T-cell (primary cell): ENCODE results near the gene DAAM1. TPM values are rescaled to one million over a fixed set of nuclear protein-coding genes. Genes with fewer than 3 reads are reported as not detected.

Source experiments
- ATAC-seq, 4 experiments: fragments of 200-7000 bp in 3 of 4; fragments of 150-1000 bp in 1 of 4; cut with Tn5 transposase; replicated peaks in 1 of 4; 1 replicate in 3 of 4; 2 replicates in 1 of 4; pipeline ENCODE4 v1.10.0; 2021; ENCODE audit warnings: moderate library complexity in 3 of 4, mild to moderate bottlenecking in 2 of 4, moderate number of reproducible peaks in 1 of 4
- CTCF ChIA-PET, 2 donors: fragments of 300-600 bp; sonication (Branson Sonifier 250); formaldehyde crosslinking; loops; one replicate each; lab custom pipeline; 2022; ENCODE audit warnings: antibody characterized with exemption in 2 of 2; lab: Charles Lee
- POLR2A ChIA-PET, 2 donors: fragments of 300-600 bp; sonication (Branson Sonifier 250); formaldehyde crosslinking; loops; one replicate each; lab custom pipeline; 2022; ENCODE audit warnings: antibody characterized with exemption in 2 of 2; lab: Charles Lee
- DNase-seq, 35 experiments: peaks; one replicate each; pipeline versions ENCODE4 v3.0.0 to v3.0.0-alpha.2; 2013 to 2023
- H3K27ac ChIP-seq: one replicate; pipeline ENCODE4 v1.5.1; 2013; ENCODE audit warnings: low read length
- H3K27me3 ChIP-seq, 2 experiments: replicated peaks in 1 of 2; 1 replicate in 1 of 2; 2 replicates in 1 of 2; pipeline versions ENCODE4 v1.6.1 to v1.7.0; 2013; ENCODE audit warnings: low read length in 1 of 2, mixed read lengths in 1 of 2; ENCODE audit not compliant: control insufficient read depth in 2 of 2, insufficient read depth in 2 of 2; ENCODE audit errors: extremely low read depth in 1 of 2
- H3K36me3 ChIP-seq, 2 donors: 1 replicate in 1 of 2; 2 replicates in 1 of 2; pipeline versions ENCODE4 v1.6.1 to v1.7.0; 2013; ENCODE audit warnings: low read length in 1 of 2; ENCODE audit not compliant: control insufficient read depth in 2 of 2, insufficient read depth in 1 of 2; ENCODE audit errors: extremely low read depth in 1 of 2
- H3K4me1 ChIP-seq, 2 experiments: 1 replicate in 1 of 2; 2 replicates in 1 of 2; pipeline versions ENCODE4 v1.6.1 to v1.7.0; 2013; ENCODE audit warnings: low read length in 2 of 2, mixed read lengths in 1 of 2; ENCODE audit not compliant: insufficient read depth in 2 of 2, control insufficient read depth in 1 of 2; ENCODE audit errors: extremely low read depth in 1 of 2
- H3K4me3 ChIP-seq, 2 donors: 1 replicate in 1 of 2; 2 replicates in 1 of 2; pipeline versions ENCODE4 v1.5.1 to v1.7.0; 2013; ENCODE audit warnings: mild to moderate bottlenecking in 2 of 2, low read length in 1 of 2, moderate library complexity in 1 of 2; ENCODE audit not compliant: control insufficient read depth in 1 of 2; ENCODE audit errors: extremely low read depth in 1 of 2
- H3K9me3 ChIP-seq: 2 replicates; pipeline ENCODE4 v1.7.0; 2013
- H3K27ac Mint-ChIP-seq, 2 donors: one replicate each; pipeline ENCODE4 v1.8.0; 2020 to 2021; ENCODE audit warnings: mild to moderate bottlenecking in 2 of 2, mixed read lengths in 2 of 2
- H3K27me3 Mint-ChIP-seq, 2 donors: one replicate each; pipeline ENCODE4 v1.8.0; 2021 to 2022; ENCODE audit warnings: mixed read lengths in 2 of 2
- H3K36me3 Mint-ChIP-seq: one replicate; pipeline ENCODE4 v1.8.0; 2021; ENCODE audit warnings: mixed read lengths
- H3K4me1 Mint-ChIP-seq, 3 donors: one replicate each; pipeline ENCODE4 v1.8.0; 2020 to 2022; ENCODE audit warnings: mixed read lengths in 3 of 3, mild to moderate bottlenecking in 1 of 3
- H3K4me3 Mint-ChIP-seq, 3 donors: one replicate each; pipeline ENCODE4 v1.8.0; 2020 to 2022; ENCODE audit warnings: mild to moderate bottlenecking in 3 of 3, mixed read lengths in 3 of 3, moderate library complexity in 3 of 3
- H3K9me3 Mint-ChIP-seq, 3 donors: one replicate each; pipeline ENCODE4 v1.8.0; 2020 to 2022; ENCODE audit warnings: mixed read lengths in 3 of 3
- WGBS: methylation state at CpG from one replicate; pipeline ENCODE4 v1.1.5; 2013; ENCODE audit warnings: missing lambda C conversion rate; ENCODE audit not compliant: insufficient coverage; 5-methylcytosine and 5-hydroxymethylcytosine counted together
- total RNA-seq, 35 experiments: library from RNA in 6 of 35; stranded (reverse) in 6 of 35; fragments of 120-200 nt in 1 of 35; gene quantifications; one replicate each; pipeline versions ENCODE4 v1.2.1 to v1.2.4 and lab custom pipeline; 2013 to 2026

DAAM1 gene
- total RNA-seq, 5 donors from 2014 or later (not counting 1 experiment from before 2014, with no cell fraction given): 9.6 to 25.3 (median 23.9) TPM

- no peaks in the 10 kb centered on the region for H3K9me3 Mint-ChIP-seq
- H3K36me3 Mint-ChIP-seq: no peaks in the 10 kb centered on the region
- peak overlapping the region in 1 of 2 donors; percentile 39 for H3K27ac Mint-ChIP-seq
- DNase-seq: no peak
- no peak for ATAC-seq
- H3K4me3 Mint-ChIP-seq: no peak overlapping the region
- Histone ChIP-seq H3K4me1 (peaks cover 5 to 13% of the 10 kb centered on the region in 2 experiments), H3K4me3 (no peak overlapping the region), H3K27ac (no peak overlapping the region), H3K27me3 (no peaks in the 10 kb centered on the region), H3K9me3 (no peaks in the 10 kb centered on the region), H3K36me3 (no peaks in the 10 kb centered on the region)
- H3K4me1 Mint-ChIP-seq: peaks cover 17 to 32% (median 21%) of the 10 kb centered on the region in 3 donors
- POLR2A ChIA-PET: no interaction called here
- no peaks in the 10 kb centered on the region for H3K27me3 Mint-ChIP-seq
- CTCF ChIA-PET: interaction anchor here in 1 of 2 donors (0.6 kb wide), 1 partner anchor 81 kb away, joined by 4 read pairs; no protein-coding TSS in a partner anchor
- 81% methylated on average over 2 of the region's 2 CpGs for WGBS
Observed at GRCh38 chr14:59150990-59151389, 37.5 kb upstream of the DAAM1 start.

GRCh38 chr14:59154373-59154772 is 34.1 kb upstream of the DAAM1 start:
- H3K4me3 Mint-ChIP-seq: peak overlapping the region in 1 of 3 donors; percentile 21
- CTCF ChIA-PET: interaction anchor here (0.6 kb wide), 2 partner anchors 21 to 592 kb away, joined by 5 to 6 read pairs; no protein-coding TSS in a partner anchor
- POLR2A ChIA-PET: interaction anchor here in 1 of 2 donors (0.6 kb wide), 1 partner anchor 135 kb away, joined by 7 read pairs; no protein-coding TSS in a partner anchor
- no peaks in the 10 kb centered on the region for H3K36me3 ChIP-seq
- peak in 3 of 35 experiments; percentile 6 to 19 (median 8) for DNase-seq
- ATAC-seq: peak; percentile 62 to 91 (median 76)
- peak overlapping the region; percentile 52 for H3K27ac ChIP-seq
- H3K36me3 Mint-ChIP-seq: no peaks in the 10 kb centered on the region
- H3K4me1 Mint-ChIP-seq: peaks cover 17 to 32% (median 21%) of the 10 kb centered on the region in 3 donors
- peaks cover 0 to 4% (median 2%) of the 10 kb centered on the region in 3 donors for H3K9me3 Mint-ChIP-seq
- peaks cover 5 to 13% of the 10 kb centered on the region in 2 experiments for H3K4me1 ChIP-seq
- peak overlapping the region; percentile 78 to 84 for H3K27ac Mint-ChIP-seq
- no CpG with 5 or more reads among the region's 2 CpGs for WGBS
- H3K27me3 ChIP-seq: no peaks in the 10 kb centered on the region
- H3K9me3 ChIP-seq: peaks cover 4% of the 10 kb centered on the region
- no peak overlapping the region for H3K4me3 ChIP-seq
- H3K27me3 Mint-ChIP-seq: no peaks in the 10 kb centered on the region

- H3K4me1 ChIP-seq: peaks cover 5 to 18% of the 10 kb centered on the region in 2 experiments
- Mint-ChIP-seq H3K4me3 (no peak overlapping the region), H3K36me3 (no peaks in the 10 kb centered on the region), H3K4me1 (peaks cover 17 to 30% (median 21%) of the 10 kb centered on the region in 3 donors), H3K27me3 (peaks cover 0 to 4% of the 10 kb centered on the region in 2 donors), H3K9me3 (peaks cover 0 to 4% (median 2%) of the 10 kb centered on the region in 3 donors), H3K27ac (peak overlapping the region in 1 of 2 donors; percentile 28)
- WGBS: no CpG with 5 or more reads among the region's 3 CpGs
- H3K27me3 ChIP-seq: no peaks in the 10 kb centered on the region
- ChIA-PET POLR2A (interaction anchor here in 1 of 2 donors (0.7 kb wide), 1 partner anchor 389 kb away, joined by 4 read pairs; no protein-coding TSS in a partner anchor), CTCF (interaction anchor here in 1 of 2 donors (0.6 kb wide), 1 partner anchor 15 kb away, joined by 5 read pairs; no protein-coding TSS in a partner anchor)
- ATAC-seq (no peak), DNase-seq (no peak)
- no peak overlapping the region for H3K4me3 ChIP-seq
- H3K9me3 ChIP-seq: peaks cover 4% of the 10 kb centered on the region
- H3K36me3 ChIP-seq: no peaks in the 10 kb centered on the region
- H3K27ac ChIP-seq: no peak overlapping the region
Observed at GRCh38 chr14:59155886-59156285, 32.6 kb upstream of the DAAM1 start.

- Histone ChIP-seq H3K27ac (no peak overlapping the region), H3K36me3 (no peaks in the 10 kb centered on the region), H3K4me1 (peaks cover 7 to 21% of the 10 kb centered on the region in 2 experiments), H3K9me3 (peaks cover 4% of the 10 kb centered on the region), H3K4me3 (no peak overlapping the region), H3K27me3 (peaks cover 0 to 6% of the 10 kb centered on the region in 2 experiments)
- no peaks in the 10 kb centered on the region for H3K36me3 Mint-ChIP-seq
- no peak overlapping the region for H3K27ac Mint-ChIP-seq
- peaks cover 0 to 4% (median 2%) of the 10 kb centered on the region in 3 donors for H3K9me3 Mint-ChIP-seq
- peaks cover 16 to 24% (median 22%) of the 10 kb centered on the region in 3 donors for H3K4me1 Mint-ChIP-seq
- no peak for DNase-seq
- peaks cover 8 to 17% of the 10 kb centered on the region in 2 donors for H3K27me3 Mint-ChIP-seq
- ChIA-PET CTCF (no interaction called here), POLR2A (no interaction called here)
- no peak for ATAC-seq
- WGBS: 88% methylated on average over 1 of the region's 1 CpG
- H3K4me3 Mint-ChIP-seq: no peak overlapping the region
Observed at GRCh38 chr14:59159169-59159568, 29.3 kb upstream of the DAAM1 start.

GRCh38 chr14:59160506-59160905 is 28.0 kb upstream of the DAAM1 start:
- WGBS: no CpG with 5 or more reads among the region's 5 CpGs
- Mint-ChIP-seq H3K36me3 (no peaks in the 10 kb centered on the region), H3K27me3 (peaks cover 8 to 21% of the 10 kb centered on the region in 2 donors), H3K9me3 (peaks cover 0 to 4% (median 2%) of the 10 kb centered on the region in 3 donors), H3K27ac (no peak overlapping the region), H3K4me1 (peaks cover 7 to 13% (median 11%) of the 10 kb centered on the region in 3 donors), H3K4me3 (no peak overlapping the region)
- H3K4me3 ChIP-seq: no peak overlapping the region
- H3K9me3 ChIP-seq: peaks cover 4% of the 10 kb centered on the region
- no peak for DNase-seq
- no peak overlapping the region for H3K27ac ChIP-seq
- ChIA-PET CTCF (no interaction called here), POLR2A (interaction anchor here in 1 of 2 donors (1.2 kb wide), 1 partner anchor 29 kb away, joined by 3 read pairs; no protein-coding TSS in a partner anchor)
- H3K4me1 ChIP-seq: peaks cover 2 to 14% of the 10 kb centered on the region in 2 experiments
- H3K27me3 ChIP-seq: peaks cover 0 to 6% of the 10 kb centered on the region in 2 experiments
- ATAC-seq: no peak
- H3K36me3 ChIP-seq: no peaks in the 10 kb centered on the region

GRCh38 chr14:59161561-59162175 is 26.8 kb upstream of the DAAM1 start:
- no peaks in the 10 kb centered on the region for H3K36me3 ChIP-seq
- Mint-ChIP-seq H3K36me3 (no peaks in the 10 kb centered on the region), H3K9me3 (peaks cover 0 to 4% (median 2%) of the 10 kb centered on the region in 3 donors), H3K4me1 (peaks cover 2 to 9% (median 8%) of the 10 kb centered on the region in 3 donors), H3K4me3 (no peak overlapping the region), H3K27me3 (peaks cover 8 to 21% of the 10 kb centered on the region in 2 donors), H3K27ac (no peak overlapping the region)
- ChIA-PET CTCF (no interaction called here), POLR2A (interaction anchor here in 1 of 2 donors (0.9 to 1.2 kb wide), 2 partner anchors 26 to 28 kb away, joined by 3 read pairs; no protein-coding TSS in a partner anchor)
- H3K27me3 ChIP-seq: peaks cover 0 to 6% of the 10 kb centered on the region in 2 experiments
- DNase-seq (peak in 2 of 35 experiments; percentile 4 to 41), ATAC-seq (peak in 2 of 4 experiments; percentile 6 to 79)
- peaks cover 4% of the 10 kb centered on the region for H3K9me3 ChIP-seq
- peaks cover 2 to 14% of the 10 kb centered on the region in 2 experiments for H3K4me1 ChIP-seq
- H3K27ac ChIP-seq: no peak overlapping the region
- H3K4me3 ChIP-seq: no peak overlapping the region
- 66% methylated on average over 3 of the region's 7 CpGs for WGBS
